Hematopoietic multipotent progenitor cell treated with erythropoietin and hydrocortisone succinate and interleukin-3 and kit ligand, for 15 days (in vitro differentiated cells): Measurements from ENCODE around the gene SGMS1.
"Not testable (repeated sequence)": the region's sequence is repeated elsewhere in the genome, so short reads cannot be mapped to it uniquely, and the experiment has no call there.

Experiments used
- DNase-seq: peaks from one replicate; pipeline ENCODE4 v3.0.0-alpha.2; 2015; ENCODE audit warnings: low spot score

The SGMS1 gene

DNA sequence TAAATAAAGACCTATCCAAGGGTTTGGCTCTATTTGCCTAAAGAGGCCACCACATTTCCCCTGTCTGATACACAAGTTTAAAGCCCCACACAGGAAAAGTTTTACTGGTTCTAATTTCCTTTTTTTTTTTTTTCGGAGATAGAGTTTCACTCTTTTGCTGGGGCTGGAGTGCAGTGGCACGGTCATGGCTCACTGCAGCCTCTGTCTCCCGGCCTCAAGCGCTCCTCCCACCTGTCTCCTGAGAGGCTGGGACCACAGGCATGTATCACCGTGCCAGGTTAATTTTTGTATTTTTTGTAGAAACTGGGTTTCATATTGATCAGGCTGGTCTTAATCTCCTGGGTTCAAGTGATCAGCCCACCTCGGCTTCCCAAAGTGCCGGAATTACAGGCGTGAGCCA lies 319.1 kb downstream of the SGMS1 start:
- no peak for DNase-seq

DNA sequence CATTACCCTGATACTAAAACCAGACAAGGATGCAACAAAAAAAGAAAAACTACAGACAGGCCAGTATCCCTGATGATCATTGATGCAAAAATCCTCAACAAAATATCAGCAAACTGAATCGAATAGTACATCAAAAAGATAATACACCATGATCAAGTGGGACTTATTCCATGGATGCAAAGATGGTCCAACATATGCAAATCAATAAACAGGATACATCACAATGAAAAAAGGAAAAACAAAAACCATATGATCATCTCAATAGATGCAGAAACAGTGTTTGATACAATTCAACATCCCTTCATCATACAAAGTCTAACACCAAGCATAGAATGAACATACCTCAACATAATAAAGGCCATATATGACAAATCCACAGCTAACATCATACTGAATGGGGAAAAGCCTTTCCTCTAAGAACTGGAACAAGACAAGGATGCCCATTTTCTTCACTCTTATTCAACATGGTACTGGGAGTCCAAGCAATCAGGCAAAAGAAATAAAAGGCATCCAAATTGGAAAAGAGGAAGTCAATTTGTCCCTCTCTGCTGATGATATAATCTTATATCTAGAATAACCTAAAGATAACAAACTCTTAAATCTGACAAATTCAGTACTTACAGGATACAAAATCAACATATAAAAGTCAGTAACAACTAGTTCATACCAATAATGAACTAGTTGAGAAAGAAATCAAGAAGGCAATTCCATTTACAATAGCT lies 323.6 kb downstream of the SGMS1 start:
- no peak for DNase-seq

DNA sequence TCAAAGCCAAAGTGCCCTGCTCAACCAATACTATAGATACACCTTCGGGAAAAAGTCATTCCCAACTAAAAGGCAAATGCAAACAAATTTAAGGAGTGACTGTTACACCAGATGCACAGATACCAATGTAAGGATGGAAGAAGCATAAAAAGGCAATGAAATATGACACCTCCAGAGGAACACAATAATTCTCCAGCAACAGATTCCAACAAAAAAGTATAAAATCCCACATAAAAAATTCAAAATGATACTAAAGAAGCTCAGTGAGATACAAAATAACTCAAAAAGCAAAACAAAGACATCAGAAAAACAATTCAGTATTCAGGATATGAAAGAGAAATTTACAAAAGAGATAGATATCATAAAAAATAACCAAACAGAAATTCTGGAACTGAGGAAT lies 328.4 kb downstream of the SGMS1 start:
- no peak for DNase-seq

DNA sequence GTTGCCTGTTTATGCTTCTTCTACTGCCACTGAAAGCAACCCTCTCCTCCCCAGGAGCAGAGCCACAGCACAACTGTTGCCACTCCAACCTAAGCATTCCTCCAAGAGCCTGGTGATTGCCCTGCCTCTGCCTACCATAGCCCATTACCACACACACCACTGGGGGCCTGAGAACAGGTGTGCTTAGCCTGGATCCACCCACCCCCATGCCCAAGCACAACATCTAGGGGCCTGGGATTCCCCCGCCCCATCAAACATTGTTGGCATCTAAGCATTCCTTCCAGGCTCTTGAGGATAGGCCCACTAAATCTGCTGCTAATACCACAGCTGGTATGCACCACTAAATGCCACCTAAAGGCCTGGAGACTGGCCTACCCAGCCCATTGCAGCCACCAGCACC lies 329.2 kb downstream of the SGMS1 start:
- no peak for DNase-seq

DNA sequence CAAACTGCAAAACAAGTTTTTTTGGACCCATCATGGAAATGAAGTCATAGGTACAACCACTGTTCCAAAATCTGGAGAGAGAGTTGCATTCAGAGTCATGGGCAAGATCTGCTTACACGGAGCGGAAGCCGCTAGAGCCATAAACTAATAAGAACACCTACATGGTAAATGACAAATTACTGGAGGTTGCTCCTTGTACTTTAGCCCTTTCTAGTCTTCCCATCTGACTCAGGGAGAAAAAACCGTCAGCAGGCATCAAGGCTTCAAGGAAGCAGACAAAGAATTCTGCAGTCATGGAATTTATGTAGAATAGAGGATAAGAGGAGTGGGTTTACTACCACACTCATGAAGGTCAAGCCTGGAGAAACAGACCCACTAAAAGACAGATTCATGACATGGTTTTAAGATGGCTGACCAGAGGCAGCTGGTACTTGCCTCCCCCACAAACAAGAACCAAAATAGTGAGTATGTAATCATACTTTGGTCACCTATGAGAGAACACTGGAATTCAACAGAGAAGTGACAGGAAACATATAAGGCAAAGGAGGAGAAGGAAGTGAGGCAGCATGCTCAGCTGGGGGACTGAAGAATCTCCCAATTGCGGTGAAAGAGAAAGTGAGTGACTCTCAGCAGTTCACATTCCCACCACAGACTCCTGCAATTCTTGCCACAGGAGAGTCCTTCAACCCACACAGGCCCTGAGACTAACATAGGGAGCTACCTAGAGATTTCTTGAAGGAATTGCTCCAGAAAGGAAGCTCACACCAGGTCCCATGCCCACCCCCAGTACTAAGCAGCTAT lies 330.0 kb downstream of the SGMS1 start:
- DNase-seq = no peak

DNA sequence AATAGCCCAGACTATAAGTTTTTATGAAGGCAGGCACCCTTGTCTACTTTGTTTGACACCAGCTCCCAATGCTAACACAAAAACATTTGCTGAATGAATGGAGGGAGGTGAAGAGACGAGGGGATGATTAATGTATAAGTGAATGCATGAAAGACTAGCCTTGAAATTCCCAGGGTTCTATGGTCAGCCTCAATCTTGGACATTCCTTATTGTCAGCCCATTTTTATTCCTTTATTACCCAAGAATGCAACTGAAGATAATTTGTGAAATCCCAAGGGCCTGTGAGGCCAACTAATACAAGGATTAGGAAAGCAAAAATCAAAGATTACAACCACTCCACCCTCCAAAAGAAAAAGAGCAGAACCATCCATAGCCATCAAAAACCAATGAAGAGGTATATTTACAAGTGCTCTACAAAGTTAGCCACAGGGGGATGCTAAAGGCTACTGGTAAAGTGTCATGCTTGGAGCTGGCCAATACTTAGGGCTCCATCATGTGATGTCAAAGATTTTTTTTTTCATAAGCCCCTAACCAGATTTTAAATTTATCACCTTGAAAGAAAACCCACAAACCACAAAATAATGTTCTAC lies 332.4 kb downstream of the SGMS1 start:
- peak; percentile 32 for DNase-seq

DNA sequence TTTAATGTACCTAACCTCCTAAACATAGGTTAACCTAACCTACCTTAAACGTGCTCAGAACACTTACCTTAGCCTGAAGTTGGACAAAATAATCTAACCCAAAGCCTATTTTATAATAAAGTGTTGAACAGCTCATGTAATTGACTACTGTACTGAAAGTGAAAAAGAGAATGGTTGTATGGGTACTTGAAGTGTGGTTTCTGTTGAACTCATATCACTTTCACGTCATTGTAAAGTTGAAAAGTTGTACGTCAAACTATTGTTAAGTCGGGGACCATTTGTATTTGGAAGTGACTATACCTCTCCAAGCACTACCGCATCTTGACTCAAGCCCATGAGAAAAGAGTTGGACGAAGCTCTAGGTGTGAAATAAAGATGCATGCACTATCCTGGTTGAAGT lies 334.6 kb downstream of the SGMS1 start:
- DNase-seq = no peak

DNA sequence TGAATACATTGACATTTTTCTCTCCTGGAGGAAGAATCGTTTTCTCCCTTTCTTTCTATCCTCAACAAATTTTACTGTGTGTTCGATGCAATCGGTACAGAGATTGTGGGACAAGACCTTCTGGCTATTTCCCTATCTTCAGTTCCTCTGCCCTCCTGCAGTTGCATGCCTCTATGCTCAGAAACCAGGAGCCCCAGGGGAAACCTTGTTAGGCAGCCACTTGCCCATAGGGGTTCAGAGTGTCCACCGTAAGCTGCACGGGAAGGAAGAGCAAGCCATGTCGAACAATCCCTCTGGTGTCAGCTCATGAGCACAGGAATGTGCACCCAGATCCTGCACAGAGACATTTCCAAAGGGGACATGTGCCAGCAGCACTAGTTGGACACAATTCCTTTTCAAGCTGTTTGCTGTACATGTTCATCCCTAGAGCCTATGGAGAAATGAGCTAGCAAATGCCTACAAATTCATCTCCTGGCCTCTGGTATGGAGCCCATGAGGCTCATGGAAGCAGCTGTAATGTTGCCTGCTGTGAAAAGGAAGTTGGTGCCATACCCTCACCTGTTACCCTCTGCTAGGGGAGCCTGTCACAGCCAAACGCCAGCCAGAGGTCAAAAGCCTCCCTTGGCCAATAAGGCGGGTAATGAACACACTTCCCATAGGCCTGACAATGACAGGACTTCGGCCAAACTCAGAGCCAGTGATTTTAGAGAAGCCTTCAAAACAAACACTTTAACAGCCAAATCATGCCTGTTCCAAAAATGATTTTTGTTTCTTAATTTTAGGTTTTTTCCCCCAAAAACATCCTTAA lies 336.6 kb downstream of the SGMS1 start:
- DNase-seq = no peak

DNA sequence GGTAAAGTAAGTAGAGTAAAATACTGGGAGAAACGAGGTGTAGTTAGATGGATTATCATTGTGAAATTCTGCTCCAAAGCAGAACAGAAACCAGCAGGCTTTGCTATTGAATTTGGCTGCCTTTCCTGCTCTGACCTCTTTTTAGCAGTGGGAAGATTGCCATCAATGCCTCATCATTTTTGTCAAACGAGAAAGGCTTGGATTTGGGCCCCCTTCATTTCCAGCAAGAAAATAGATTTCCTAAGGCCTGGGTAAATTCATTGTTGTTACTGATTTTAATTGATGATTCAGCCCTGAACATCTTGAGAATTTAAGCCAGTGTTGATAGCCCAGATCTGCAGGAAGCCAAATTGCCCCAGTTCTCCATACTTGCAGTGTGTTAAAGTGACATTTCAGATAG lies 337.2 kb downstream of the SGMS1 start:
- no peak for DNase-seq

DNA sequence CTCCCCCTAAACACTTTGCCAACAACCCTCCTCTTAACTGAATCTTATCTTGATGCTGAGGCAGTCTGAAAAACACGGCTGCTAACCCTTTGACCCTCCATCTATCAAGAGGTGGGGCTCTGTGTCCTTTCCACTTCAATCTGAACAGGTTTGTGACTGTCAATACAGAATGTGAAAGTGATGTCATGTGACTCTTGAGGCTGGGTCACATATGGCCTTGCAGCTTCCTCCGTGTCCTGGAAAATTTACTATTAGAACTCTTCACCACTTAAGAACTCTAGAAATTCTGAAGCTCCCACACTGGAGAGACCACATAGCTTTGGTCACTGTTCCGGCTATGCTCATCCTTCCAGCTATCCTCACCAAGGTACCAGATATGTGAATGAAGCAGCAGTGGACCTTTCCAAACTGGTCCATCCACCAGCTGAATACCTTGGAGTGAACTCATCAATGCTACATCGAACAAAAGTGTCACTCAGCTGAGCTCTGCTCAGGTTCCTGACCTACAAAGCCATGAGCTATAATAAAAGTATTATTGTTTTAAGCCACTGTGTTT lies 341.7 kb downstream of the SGMS1 start:
- no peak for DNase-seq

DNA sequence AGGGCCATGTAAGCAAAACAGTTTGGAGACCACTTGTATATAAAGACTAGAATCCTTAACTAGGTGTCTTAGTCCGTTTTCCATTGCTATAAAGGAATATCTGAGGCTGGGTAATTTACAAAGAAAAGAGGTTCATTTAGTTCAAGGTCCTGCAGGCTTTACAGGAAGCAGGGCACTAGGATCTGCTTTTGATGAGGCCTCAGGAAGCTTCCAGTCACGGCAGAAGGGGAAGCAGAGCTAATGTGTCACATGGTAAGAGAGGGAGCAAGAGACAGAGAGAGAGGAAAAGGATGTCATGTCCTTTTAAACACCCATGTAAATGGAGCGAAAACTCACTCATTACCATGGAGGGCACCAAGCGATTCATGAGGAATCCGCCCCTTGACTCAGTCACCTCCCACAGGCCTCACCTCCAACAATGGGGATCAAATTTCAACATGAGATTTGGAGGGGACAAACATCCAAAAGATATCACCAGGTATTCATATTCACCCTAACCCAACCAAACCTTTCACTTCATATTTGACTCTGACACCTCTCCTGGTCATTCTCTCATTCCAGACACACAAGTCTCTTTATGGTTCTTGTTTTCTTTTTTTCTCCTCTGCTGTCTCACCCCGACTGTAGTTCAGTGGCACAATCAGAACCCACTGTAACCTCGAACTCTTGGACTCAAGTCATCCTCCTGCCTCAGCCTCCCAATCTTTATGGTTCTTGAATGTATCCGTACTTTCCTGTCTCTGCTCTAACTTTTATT lies 342.4 kb downstream of the SGMS1 start:
- no peak for DNase-seq

DNA sequence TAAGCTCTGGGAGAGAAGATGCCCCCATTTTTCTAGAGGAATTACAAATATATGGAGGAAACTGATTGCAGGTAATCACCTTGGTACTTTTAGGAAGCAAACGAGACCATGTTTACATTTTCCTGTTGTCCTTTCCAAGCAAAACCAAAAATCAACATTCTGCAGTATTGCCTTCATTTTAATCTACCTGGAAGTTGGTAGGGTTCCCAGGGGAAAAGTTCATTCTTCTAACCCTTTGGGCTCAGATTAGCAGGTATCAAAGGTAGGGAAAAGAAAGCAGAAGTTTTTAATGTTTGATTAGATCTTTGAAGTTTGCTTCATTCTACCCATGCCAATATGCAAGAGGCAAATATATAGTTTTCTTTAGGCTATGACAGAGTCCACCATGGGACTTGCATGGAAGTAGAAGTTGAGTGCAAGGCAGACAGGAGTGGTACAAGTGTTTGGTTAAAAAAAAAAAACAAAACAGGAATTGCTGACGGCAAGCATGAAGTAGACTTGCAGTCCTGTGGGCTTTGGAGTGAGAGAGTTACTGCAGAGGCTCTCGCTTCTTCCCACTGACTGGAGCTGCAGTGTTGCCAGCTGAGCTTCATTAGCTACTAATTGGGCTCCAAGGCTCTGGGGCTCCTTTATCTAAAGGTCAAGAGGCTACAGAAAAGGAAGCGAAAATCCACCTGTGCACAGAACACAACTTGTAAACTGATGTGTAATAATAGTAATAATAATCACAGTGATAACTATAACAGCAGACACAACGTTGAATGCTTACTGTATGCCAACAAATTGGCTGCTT lies 343.5 kb downstream of the SGMS1 start:
- DNase-seq = no peak

DNA sequence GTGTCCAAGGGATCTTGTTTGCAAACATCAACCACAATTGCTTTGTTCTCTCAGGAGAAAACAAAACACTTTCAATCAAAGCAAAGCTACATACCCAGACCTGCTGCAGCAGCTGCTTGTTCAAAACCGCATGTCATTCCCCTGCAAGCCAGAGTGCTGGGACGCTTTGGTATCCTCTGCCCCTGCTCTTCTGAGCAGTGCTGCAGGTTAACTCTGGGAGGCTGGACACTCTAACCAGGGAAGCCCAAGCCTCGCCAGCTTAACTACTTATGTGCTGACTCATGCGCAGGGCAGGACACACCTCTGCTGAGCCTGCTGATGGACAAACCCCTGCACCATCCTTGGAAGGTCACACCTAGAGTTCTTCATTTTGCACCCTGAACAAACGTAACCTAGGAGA lies 344.3 kb downstream of the SGMS1 start:
- no peak for DNase-seq

DNA sequence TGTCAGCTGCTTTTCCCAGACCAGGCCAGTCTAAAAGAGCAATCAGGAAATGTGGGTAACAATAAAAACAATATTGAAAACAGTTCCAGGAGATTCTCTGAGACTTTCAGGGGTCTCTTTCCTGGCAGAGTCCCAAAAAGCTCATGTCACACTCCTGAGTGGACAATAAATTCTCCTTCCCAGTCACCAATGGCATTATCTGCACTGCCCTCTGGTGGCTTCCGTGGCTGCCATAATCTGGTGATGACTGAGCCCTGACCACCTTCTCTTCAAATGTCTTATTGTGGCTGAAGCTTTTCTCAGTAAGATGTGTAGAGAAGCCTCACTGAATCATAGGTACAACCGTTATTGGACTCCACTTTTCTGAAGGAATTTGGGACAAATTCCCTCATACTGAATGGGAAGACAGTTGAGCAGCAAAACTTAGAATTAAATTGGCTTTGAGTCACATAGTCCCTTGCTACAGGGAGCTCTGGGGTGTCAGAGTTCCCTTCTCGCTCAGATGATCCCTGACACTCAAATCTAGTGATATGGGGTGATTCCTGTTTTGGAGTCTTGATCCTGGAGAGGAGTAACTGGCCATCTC lies 348.0 kb downstream of the SGMS1 start:
- peak; percentile 62 for DNase-seq

DNA sequence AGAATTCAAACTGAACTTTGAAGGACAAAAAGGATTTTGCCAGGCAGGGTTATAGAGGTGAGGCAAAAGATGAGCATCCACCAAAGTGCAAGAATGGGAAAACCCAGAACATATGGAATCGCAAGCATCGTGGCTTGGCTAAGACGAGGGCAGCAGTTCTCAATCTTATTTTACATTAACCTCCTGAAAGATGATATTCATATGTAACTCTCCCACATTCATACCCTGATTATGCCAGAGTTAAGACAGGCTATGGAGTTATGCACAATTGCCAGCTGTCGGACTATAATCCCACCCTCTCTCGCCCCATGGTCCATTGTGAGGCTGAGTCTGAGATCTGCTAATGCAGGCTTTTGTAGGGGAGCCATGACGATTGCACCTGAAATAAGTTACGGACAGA lies 351.2 kb downstream of the SGMS1 start:
- DNase-seq = no peak

DNA sequence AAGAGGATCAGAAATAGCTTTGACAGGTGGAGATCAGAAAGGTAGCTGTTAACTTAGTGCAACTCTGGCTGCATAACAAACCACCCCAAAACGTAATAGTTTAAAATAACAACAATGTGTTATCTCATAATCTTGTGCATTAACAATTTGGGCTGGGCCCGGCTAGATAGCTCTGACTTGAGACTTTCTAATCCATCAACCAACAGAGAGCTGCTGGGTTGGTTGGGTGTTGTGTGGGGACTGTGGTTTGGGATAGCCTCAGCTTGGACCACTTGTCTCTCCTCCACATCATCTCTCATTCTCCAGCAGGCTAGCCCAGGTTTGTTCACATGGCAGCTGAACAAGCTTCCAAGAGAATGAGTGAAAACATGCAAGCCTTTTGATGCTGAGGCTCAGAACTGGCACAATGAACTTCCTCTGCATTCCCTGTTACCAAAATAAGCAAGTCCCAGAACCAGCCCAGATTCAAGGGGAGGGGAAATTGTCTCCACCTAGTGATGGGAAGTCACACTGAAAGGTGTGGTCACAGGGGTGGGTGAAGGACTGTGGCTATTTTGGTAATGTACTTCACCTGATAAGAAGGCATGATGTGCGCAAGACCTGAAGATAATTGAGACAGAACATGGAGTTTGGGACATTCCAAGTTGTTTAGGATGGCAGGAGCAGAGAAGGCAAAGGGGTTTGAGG lies 352.0 kb downstream of the SGMS1 start:
- no peak for DNase-seq

DNA sequence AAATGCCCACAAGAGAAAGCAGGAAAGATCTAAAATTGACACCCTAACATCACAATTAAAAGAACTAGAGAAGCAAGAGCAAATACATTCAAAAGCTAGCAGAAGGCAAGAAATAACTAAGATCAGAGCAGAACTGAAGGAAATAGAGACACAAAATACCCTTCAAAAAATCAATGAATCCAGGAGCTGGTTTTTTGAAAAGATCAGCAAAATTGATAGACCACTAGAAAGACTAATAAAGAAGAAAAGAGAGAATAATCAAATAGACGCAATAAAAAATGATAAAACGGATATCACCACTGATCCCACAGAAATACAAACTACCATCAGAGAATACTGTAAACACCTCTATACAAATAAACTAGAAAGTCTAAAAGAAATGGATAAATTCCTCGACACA lies 355.9 kb downstream of the SGMS1 start:
- not testable (repeated sequence) for DNase-seq

DNA sequence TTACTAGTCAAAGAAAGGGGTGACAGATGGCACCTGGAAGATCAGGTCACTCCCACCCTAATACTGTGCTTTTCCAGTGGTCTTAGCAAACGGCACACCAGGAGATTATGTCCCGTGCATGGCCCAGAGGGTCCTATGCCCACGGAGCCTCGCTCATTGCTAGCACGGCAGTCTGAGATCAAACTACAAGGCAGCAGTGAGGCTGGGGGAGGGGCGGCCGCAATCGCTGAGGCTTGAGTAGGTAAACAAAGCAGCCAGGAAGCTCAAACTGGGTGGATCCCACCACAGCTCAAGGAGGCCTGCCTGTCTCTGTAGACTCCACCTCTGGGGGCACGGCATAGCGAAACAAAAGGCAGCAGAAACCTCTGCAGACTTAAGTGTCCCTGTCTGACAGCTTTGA lies 361.1 kb downstream of the SGMS1 start:
- not testable (repeated sequence) for DNase-seq

DNA sequence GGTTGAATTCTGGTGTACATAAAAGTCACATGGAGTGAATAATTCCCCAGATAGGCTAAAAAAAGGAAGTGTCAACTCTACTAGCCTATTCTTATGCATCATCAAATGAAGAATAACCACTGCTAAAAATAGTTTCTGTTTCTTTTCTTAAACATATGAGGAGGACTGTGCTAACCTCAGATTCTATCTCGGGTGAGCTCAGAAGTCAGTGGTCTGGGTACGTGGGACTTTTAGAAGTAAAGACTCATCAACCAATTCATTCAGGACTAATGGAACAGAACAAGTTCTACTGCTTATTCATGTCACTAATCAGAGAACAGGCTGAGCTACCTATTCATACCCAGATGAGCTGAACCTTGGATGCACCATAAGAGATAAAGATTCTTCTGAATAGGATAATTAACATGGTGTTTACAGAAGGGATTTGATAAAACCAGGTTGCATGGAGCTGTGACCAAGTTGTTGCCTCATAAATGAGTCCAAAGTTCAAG lies 362.9 kb downstream of the SGMS1 start:
- no peak for DNase-seq
